Superior temporal gyrus (tissue), 1 donor: ENCODE results near the gene REPIN1.
A peak's percentile ranks its signal among the peaks of the same experiment; 100 is the strongest.
"Not testable (repeated sequence)": the region's sequence is repeated elsewhere in the genome, so short reads cannot be mapped to it uniquely, and the experiment has no call there.

Experiments used
- DNase-seq: peaks from one replicate; pipeline ENCODE4 v3.0.0-alpha.2; 2016; ENCODE audit errors: extremely low spot score

The REPIN1 gene

GRCh38 chr7:150376560-150376959 is 7.9 kb downstream of the REPIN1 start:
- no peak for DNase-seq

GRCh38 chr7:150377196-150377595 is 8.6 kb downstream of the REPIN1 start:
- DNase-seq = no peak

DNA sequence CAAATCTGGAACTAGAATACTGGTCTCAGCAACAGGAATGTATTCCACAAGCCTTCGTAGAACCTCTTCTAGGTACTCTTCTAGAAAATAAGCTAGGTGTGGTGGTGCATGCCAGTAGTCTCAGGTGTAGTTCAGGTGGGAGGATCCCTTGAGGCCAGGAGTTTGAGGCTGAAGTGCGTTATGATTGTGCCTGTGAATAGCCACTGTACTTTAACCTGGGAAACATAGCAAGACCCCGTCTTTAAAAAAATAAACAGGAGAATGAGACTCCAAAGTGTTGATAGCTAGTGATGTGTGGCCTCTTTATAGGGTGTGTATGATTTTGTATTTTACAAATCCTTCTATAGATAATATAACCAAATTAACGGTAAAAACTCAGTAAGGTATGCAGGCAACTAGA is 9.0 kb downstream of the REPIN1 start:
- DNase-seq = no peak

DNA sequence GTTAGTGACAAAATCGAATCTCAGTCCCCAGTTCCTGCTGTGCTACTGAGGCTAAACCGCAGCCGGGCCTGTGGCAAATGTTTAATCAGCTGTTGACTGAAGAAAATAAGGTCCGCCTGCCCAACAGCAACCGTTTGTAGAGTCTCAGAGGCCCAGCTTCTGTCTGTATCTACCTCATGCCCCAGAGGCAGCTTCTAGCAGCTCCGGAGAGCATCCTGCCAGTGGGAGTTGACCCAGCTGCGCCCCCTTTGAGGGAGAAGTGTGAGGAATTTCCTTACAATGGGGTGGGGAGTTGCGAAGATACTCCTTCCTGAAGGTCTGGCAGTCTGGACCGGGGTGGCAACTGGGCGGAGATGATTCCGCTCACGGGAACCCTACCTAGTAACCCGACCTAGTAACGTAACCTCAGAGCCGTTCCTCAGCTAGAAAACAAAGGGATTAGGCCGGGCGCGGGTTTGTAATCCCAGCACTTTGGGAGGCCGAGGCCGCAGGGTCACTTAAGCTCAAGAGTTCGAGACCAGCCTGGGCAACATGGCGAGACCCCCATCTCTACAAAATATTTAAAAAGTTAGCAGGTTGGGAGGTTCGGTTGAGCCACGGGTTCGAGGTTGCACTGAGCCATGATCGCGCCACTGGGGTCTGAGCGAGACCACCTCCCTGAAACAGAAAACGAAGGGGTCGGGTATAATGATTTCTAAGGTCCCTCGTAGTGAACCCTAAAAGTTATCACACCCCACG is 9.7 kb downstream of the REPIN1 start:
- DNase-seq = peak; percentile 61

DNA sequence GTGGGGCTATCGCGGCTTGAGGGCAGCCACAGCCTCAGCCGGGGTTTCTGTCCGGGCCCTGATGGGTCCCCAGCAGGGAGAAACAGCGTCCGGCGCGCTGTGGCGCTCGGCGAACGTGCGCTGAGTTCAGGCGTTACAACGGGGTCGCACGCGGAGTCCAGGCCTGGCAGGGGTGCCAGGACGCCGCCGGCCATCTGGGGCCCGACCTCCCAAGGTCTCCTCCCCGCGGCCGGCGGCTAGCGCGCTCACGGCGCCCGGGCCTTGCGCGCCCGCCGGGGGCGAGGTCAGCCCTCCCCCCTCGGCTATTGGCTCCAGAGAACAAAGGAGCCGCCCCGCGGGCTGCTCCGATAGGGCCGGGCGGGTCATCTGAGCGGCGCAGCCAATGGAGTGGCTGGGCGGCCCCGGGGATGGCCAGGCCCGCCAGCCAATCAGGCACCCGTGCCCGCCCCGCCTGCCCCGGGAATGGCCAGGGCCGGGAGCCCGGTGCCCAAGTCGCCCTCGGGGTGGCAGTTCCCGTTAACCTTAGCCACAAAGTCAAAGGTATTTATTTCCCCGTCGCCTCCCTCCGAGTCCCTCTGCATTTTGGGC is 10.3 kb downstream of the REPIN1 start, which contains the start of gene ZNF775:
Gene ZNF775 (plus strand): TSS at position 478 of the 588 bp plus-strand sequence. CDS start 9,141 bp downstream, outside the sequence.
- peak; percentile 95 for DNase-seq

GRCh38 chr7:150379441-150380379 is 11.1 kb downstream of the REPIN1 start:
- peak; percentile 48 for DNase-seq

DNA sequence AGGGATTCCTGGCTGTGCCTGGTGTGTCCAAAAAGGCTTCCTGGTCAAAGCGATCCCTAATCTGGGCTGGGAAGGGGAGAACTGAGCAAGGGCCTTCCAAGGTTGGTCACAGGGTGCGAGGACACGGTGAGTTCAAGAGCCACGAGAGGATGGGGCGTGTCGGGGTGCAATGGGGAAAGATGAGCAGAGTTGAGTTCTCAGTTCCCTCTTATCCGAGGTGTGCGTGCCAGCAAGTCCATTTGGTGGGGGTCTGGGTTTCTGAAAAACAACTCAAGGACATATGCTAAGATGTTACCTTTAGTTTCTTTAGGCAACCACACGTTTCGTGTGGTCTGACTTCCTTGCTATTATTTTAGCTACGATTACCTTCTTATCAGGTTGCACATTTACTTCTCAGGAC is 11.8 kb downstream of the REPIN1 start:
- no peak for DNase-seq

- no peak for DNase-seq
Observed at GRCh38 chr7:150381096-150381495, 12.5 kb downstream of the REPIN1 start.

GRCh38 chr7:150381785-150382122 is 13.1 kb downstream of the REPIN1 start:
- DNase-seq = no peak

DNA sequence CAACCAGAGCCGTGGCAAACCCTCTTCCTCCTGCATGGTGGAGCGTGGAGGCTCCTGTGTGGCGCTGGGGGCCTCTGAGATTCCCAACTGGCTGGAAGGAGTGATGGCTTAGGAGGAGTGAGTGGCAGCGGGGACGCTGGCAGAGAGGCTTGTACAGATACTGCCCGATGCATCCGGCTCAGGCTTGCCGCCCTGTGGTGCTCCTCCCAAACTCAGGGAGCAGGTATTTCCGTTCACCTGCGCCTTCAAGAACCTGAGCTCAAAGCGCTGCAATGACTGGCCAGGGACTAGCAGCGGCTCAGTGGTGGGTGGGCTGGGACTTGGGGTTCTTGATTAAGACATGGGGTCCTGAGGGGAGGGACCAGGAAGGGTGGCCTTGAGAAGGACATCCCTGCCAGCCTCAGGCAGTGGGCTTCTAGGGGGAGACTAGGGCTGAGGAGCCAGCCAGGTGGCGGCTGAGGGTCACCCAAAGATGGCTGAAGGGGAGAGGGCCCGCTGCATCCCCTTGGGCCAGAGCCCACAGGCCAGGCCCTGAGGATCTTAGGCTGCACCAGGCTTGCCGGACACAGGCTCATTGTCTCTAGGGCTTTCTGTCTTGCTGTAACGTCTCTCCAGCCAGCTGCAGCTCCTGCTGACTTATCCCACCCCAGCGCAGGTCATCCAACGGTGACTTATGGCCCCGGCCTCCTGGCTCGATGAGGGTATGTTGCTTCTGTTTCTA is 13.7 kb downstream of the REPIN1 start:
- peak; percentile 71 for DNase-seq

- no peak for DNase-seq
Observed at GRCh38 chr7:150382844-150383225, 14.2 kb downstream of the REPIN1 start.

- DNase-seq = peak; percentile 95
Observed at GRCh38 chr7:150383710-150384397, 15.2 kb downstream of the REPIN1 start.

GRCh38 chr7:150384406-150385301 is 16.0 kb downstream of the REPIN1 start:
- DNase-seq = no peak

DNA sequence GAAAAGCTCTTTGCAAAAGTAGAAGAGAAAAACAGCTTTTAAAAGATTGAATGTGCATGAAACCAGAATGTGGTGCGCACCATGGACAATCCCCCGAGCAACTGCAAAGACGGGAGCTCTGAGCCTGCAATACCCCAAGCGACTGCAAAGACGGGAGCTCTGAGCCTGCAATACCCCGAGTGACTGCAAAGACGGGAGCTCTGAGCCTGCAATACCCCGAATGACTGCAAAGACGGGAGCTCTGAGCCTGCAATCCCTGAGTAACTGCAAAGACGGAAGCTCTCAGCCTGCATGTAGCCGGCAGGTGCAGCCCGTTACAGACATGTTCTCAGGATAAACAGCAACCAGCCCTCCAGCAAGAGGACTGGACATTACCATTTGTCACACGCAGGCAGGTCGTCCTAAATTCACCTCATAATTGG is 16.7 kb downstream of the REPIN1 start:
- DNase-seq = peak; percentile 53

GRCh38 chr7:150385884-150386283 is 17.3 kb downstream of the REPIN1 start:
- DNase-seq = not testable (repeated sequence)

DNA sequence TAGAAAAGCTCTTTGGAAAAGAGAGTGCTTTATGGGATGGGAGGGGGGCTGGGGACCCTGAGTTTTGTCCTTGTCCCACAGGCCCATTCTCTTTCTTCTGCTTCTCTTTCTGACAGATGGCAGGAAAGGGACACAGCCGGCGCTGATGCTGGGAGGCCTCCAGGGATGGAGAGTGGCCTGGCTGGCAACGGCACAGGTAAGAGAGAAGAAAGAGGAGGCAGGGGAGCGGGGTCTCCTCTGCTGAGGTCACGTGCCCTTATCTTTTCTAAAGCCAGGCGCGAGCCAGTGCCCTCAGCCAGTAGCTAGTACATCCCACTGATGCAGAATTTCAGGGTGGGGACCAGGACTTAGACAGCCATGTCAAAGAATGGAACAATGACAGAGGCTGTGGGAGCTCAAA is 19.7 kb downstream of the REPIN1 start:
- DNase-seq = no peak

- DNase-seq = peak; percentile 89
Observed at GRCh38 chr7:150388709-150389531, 20.3 kb downstream of the REPIN1 start.

GRCh38 chr7:150389532-150389816 is 20.9 kb downstream of the REPIN1 start:
- no peak for DNase-seq

DNA sequence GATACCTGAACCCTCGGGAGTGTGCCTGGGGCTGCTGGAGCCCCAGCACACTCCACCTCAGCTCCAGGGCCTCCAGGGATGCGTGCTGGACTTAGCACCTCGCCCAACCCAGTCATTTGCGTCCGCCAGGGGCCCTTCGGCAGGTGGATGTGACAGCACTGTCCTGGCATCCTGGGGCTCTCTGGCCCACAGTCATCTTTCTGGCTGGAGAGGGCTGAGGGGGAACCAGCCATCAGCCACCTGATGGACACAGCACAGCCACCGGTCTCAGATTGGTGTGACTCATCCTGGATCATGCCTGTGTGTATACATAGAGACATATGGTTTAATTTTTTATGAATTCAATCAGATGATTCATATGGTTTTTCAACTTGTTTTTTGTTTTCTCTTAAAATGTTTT is 21.6 kb downstream of the REPIN1 start:
- no peak for DNase-seq
